OCI-M2 (cell line): ENCODE results near the gene BRD3OS.
A peak's percentile ranks its signal among the peaks of the same experiment; 100 is the strongest.
"Not testable (repeated sequence)": the region's sequence is repeated elsewhere in the genome, so short reads cannot be mapped to it uniquely, and the experiment has no call there.

Source experiments
- DNase-seq: peaks from one replicate; lab custom pipeline; 2025; ENCODE audit not compliant: unreplicated experiment; lab: John Stamatoyannopoulos, UW

Gene BRD3OS

GRCh38 chr9:133988771-133989170 lies 36.5 kb upstream of the BRD3OS start:
- not testable (repeated sequence) for DNase-seq

- no peak for DNase-seq
Observed at GRCh38 chr9:133989625-133990365, 35.5 kb upstream of the BRD3OS start.

- DNase-seq, result no peak
Observed at GRCh38 chr9:133990366-133991213, 34.7 kb upstream of the BRD3OS start.

GRCh38 chr9:133991214-133991921 lies 33.9 kb upstream of the BRD3OS start:
- DNase-seq, result no peak

GRCh38 chr9:133991964-133992779 lies 33.1 kb upstream of the BRD3OS start, which contains the start of gene VAV2:
Gene VAV2 (minus strand): TSS chr9:133992324. CDS start chr9:133992278, 46 bp downstream.
- DNase-seq, result no peak

GRCh38 chr9:133992780-133993634 lies 32.3 kb upstream of the BRD3OS start:
- DNase-seq, result peak; percentile 1

GRCh38 chr9:133993635-133994253 lies 31.5 kb upstream of the BRD3OS start:
- no peak for DNase-seq

GRCh38 chr9:133994353-133995011 lies 30.8 kb upstream of the BRD3OS start:
- DNase-seq, result peak; percentile 32

- DNase-seq, result no peak
Observed at GRCh38 chr9:133995012-133995896, 30.0 kb upstream of the BRD3OS start.

GRCh38 chr9:133996531-133997520 lies 28.5 kb upstream of the BRD3OS start:
- DNase-seq, result no peak

- no peak for DNase-seq
Observed at GRCh38 chr9:133997584-133997983, 27.7 kb upstream of the BRD3OS start.

GRCh38 chr9:133998915-133999595 lies 26.2 kb upstream of the BRD3OS start:
- DNase-seq, result no peak

- no peak for DNase-seq
Observed at GRCh38 chr9:133999851-134000265, 25.4 kb upstream of the BRD3OS start.

GRCh38 chr9:134002796-134003195 lies 22.5 kb upstream of the BRD3OS start:
- DNase-seq, result no peak

- DNase-seq, result no peak
Observed at GRCh38 chr9:134003237-134003636, 22.0 kb upstream of the BRD3OS start.
